A549 (cell line): ENCODE results near the gene SLC7A11. TPM values are rescaled to one million over a fixed set of nuclear protein-coding genes. Genes with fewer than 3 reads are reported as not detected.

ENCODE experiments used
- ATAC-seq, 2 experiments: fragments of 200-7000 bp in 1 of 2; fragments of >200 bp in 1 of 2; cut with Nextera tagmentation in 1 of 2; cut with Tn5 transposase in 1 of 2; 3 replicates each; pipeline versions ENCODE4 v1.8.0 to v1.9.1; 2018 to 2020; ENCODE audit warnings: mild to moderate bottlenecking in 1 of 2, moderate library complexity in 1 of 2
- CTCF ChIA-PET: fragments of 300-600 bp; sonication (Branson Sonifier 250); formaldehyde crosslinking; extraction: SDS; loops from one replicate; lab custom pipeline; 2021; ENCODE audit warnings: antibody characterized with exemption, inconsistent platforms; lab: Yijun Ruan, JAX
- POLR2A ChIA-PET: fragments of 350-600 bp; formaldehyde crosslinking; extraction: SDS; loops from one replicate; lab custom pipeline; 2021; ENCODE audit warnings: antibody characterized with exemption, inconsistent platforms; lab: Yijun Ruan, JAX
- DNase-seq, 2 experiments: peaks; one replicate each; pipeline versions ENCODE4 v3.0.0 to v3.0.0-alpha.2; 2011 to 2016; ENCODE audit warnings: low read depth in 1 of 2, low spot score in 1 of 2
- FAIRE-seq: peaks from 2 replicates; lab custom pipeline; 2011; peaks lifted over from hg19 to GRCh38; lab: Jason Lieb, UNC
- H3K27ac ChIP-seq, 2 experiments: fragments of >200 bp; sonication (Bioruptor Twin); formaldehyde crosslinking; 3 replicates each; pipeline ENCODE4 v1.5.1; 2016 to 2017
- H3K4me1 ChIP-seq: fragments of >200 bp; sonication (Bioruptor Twin); formaldehyde crosslinking; 3 replicates; pipeline ENCODE4 v1.6.1; 2016
- H3K4me2 ChIP-seq: fragments of >200 bp; sonication (Bioruptor Twin); formaldehyde crosslinking; 3 replicates; pipeline ENCODE4 v1.6.1; 2016
- H3K4me3 ChIP-seq: fragments of >200 bp; sonication (Bioruptor Twin); formaldehyde crosslinking; 3 replicates; pipeline ENCODE4 v1.5.1; 2016
- H3K9me3 ChIP-seq: fragments of >200 bp; sonication (Bioruptor Twin); formaldehyde crosslinking; 3 replicates; pipeline ENCODE4 v1.6.1; 2016
- EHF ChIP-seq: fragments of 250-450 bp; sonication (Bioruptor Pico); IDR thresholded peaks from 2 replicates; pipeline ENCODE4 v1.5.0; 2020; ENCODE audit warnings: mild to moderate bottlenecking
- EHMT2 ChIP-seq: fragments of 200-600 bp; sonication (generic); IDR thresholded peaks from 2 replicates; pipeline ENCODE4 v1.6.1; 2016; ENCODE audit warnings: antibody characterized with exemption, low read depth, mild to moderate bottlenecking, moderate library complexity
- ESRRA ChIP-seq: fragments of 150-350 bp; IDR thresholded peaks from 2 replicates; pipeline ENCODE4 v1.6.1; 2014; ENCODE audit warnings: mild to moderate bottlenecking, low read length, borderline replicate concordance
- FOSL2 ChIP-seq, 2 experiments: fragments of 450-650 bp in 1 of 2; fragments of >200 bp in 1 of 2; sonication (Bioruptor Twin) in 1 of 2; formaldehyde crosslinking; IDR thresholded peaks; 2 replicates each; pipeline versions ENCODE4 v1.5.0 to v1.6.1; 2016 to 2020; ENCODE audit warnings: mild to moderate bottlenecking in 1 of 2, moderate library complexity in 1 of 2
- HOXA7 ChIP-seq: fragments of 250-450 bp; sonication (Bioruptor Pico); IDR thresholded peaks from 2 replicates; pipeline ENCODE4 v1.5.0; 2020; ENCODE audit warnings: mild to moderate bottlenecking, moderate library complexity
- JUN ChIP-seq, 2 experiments: fragments of >200 bp; sonication (Bioruptor Twin); formaldehyde crosslinking; IDR thresholded peaks; 2 replicates in 1 of 2; 3 replicates in 1 of 2; pipeline ENCODE4 v1.6.1; 2016 to 2017
- MAFK ChIP-seq: fragments of 450-650 bp; IDR thresholded peaks from 2 replicates; pipeline ENCODE4 v1.6.1; 2014; ENCODE audit not compliant: partially characterized antibody
- NR3C1 ChIP-seq: fragments of >200 bp; sonication (Bioruptor Twin); formaldehyde crosslinking; IDR thresholded peaks from 3 replicates; pipeline ENCODE4 v1.6.1; 2017
- POLR2AphosphoS2 ChIP-seq: conservative IDR thresholded peaks from 2 replicates; pipeline ENCODE4 v1.6.1; 2012; ENCODE audit warnings: low read length, improper control_type of control experiment, inconsistent platforms
- RAD21 ChIP-seq, 2 experiments: fragments of >200 bp in 1 of 2; sonication (Bioruptor Twin) in 1 of 2; formaldehyde crosslinking in 1 of 2; IDR thresholded peaks in 1 of 2; conservative IDR thresholded peaks in 1 of 2; 2 replicates in 1 of 2; 3 replicates in 1 of 2; pipeline ENCODE4 v1.6.1; 2012 to 2018; ENCODE audit warnings: inconsistent platforms in 1 of 2
- RCOR1 ChIP-seq: fragments of 150-350 bp; IDR thresholded peaks from 2 replicates; pipeline ENCODE4 v1.6.1; 2014; ENCODE audit warnings: antibody characterized with exemption, low read length, low read depth
- REST ChIP-seq: fragments of 200-600 bp; sonication (generic); IDR thresholded peaks from 2 replicates; pipeline ENCODE4 v1.6.1; 2016; ENCODE audit warnings: antibody characterized with exemption, mild to moderate bottlenecking, moderate library complexity
- WGBS: methylation state at CpG from one replicate; pipeline ENCODE4 v1.1.6; 2017; ENCODE audit errors: missing lambda C conversion rate; 5-methylcytosine and 5-hydroxymethylcytosine counted together
- polyA plus RNA-seq, 4 experiments: library from polyadenylated mRNA; depleted of rRNA in 3 of 4; stranded (reverse); fragments of >200 nt; fragmentation: RNase III in 1 of 4; extraction: RNeasy Plus Mini Kit Qiagen cat#74134 plus additional on column Dnase treatment in 1 of 4; gene quantifications; 2 replicates in 3 of 4; 3 replicates in 1 of 4; pipeline ENCODE4 v1.2.3, GENCODE V29; 2011 to 2017
- TF ChIP-seq, protein P1 (sequence below): fragments of 250-450 bp; sonication (Bioruptor Pico); IDR thresholded peaks from 2 replicates; pipeline ENCODE4 v1.5.0; 2020; ENCODE audit warnings: low read depth, mild to moderate bottlenecking, moderate library complexity

Gene SLC7A11
- polyA plus RNA-seq, 2 of the 4 experiments (the other 2 are of a cell fraction), result 52.4 to 161 TPM

DNA sequence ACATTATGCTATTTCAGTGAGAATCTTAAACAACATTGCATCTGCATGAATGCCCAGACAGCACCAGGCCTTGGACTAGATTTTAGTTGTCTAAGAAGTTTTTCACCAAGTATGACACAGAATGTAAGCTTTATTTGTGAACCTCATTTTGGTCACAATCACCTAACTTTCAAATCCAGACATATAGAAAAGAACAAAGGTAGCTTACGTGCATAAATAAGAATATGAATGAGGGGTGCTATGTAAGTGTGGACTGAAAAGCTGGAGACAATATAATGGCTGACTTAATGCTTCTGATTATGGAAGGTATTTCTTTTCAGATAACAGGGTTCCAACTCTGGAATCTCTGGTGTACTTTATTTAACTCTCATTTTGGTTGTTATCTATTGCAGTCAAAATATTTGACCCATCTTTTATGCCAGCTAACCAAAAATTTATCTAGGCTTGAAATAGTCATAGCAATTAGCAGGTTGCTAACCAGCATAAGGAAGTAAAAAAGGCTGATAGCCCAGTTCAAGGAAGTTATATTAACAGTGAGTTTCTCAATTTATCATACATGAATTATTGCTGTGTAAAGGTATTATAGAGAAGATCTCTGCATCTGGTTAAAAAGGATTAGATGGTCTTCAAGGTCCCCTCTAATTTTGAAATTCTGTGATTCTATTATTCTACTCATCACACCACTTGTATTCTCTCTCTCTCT, 36.5 kb downstream of the SLC7A11 start:
- no peak for DNase-seq
- CTCF ChIA-PET, result interaction anchor here (1.2 to 1.5 kb wide), 2 partner anchors 26 to 476 kb away, joined by 3 to 4 read pairs; no protein-coding TSS in a partner anchor
- H3K4me3 ChIP-seq, result no peak overlapping the region
- peak in 1 of 2 experiments; percentile 5; a peak in 1 of 6 replicates for ATAC-seq
- H3K27ac ChIP-seq, result no peak overlapping the region; a peak in 1 of 6 replicates
- peak overlapping the region; percentile 79; the same call in 2 of the 3 replicates for H3K4me2 ChIP-seq
- 88% methylated on average over 1 of the region's 1 CpG for WGBS
- peaks cover 92% of the 10 kb centered on the region for H3K4me1 ChIP-seq
- no peak for FAIRE-seq
- TF ChIP-seq EHMT2 (no peak), ESRRA (no peak), REST (no peak), HOXA7 (CRISPR knock-in tag) (0 out of 2 replicates have a peak, but pooled peaks have one; percentile 40), NR3C1 (no peak), RAD21 (conservative IDR thresholded peaks at IDR 0.05 in 1 of 2, IDR thresholded peaks at IDR 0.05 in 1 of 2) (no peak), RCOR1 (no peak)
- TF ChIP-seq, protein P1, sequence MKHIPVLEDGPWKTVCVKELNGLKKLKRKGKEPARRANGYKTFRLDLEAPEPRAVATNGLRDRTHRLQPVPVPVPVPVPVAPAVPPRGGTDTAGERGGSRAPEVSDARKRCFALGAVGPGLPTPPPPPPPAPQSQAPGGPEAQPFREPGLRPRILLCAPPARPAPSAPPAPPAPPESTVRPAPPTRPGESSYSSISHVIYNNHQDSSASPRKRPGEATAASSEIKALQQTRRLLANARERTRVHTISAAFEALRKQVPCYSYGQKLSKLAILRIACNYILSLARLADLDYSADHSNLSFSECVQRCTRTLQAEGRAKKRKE (CRISPR knock-in tag), result no peak
- no peaks in the 10 kb centered on the region for H3K9me3 ChIP-seq
- POLR2A ChIA-PET, result no interaction called here

DNA sequence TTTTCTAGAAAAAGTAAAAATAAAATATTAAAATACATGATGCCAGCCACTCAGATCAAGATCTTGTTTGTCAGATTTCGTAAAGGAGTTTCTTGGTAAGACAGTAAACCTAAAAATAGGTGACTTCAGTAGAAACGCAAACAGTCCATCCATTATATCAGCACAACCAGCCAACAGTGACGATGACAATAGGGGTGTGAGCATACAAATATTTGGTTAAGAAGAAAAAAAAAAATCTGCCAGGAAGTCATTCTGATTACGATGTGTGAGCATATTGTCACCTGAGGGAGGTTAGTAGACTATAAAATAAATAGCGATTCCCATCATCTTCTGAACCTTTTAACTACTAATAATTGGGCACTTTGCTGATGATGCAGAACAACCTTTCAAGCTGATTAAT, 37.6 kb downstream of the SLC7A11 start:
- Histone ChIP-seq H3K27ac (peak overlapping the region; percentile 8 to 36; a peak in 2 of 6 replicates), H3K4me1 (peaks cover 92% of the 10 kb centered on the region), H3K9me3 (no peaks in the 10 kb centered on the region), H3K4me2 (peak overlapping the region; percentile 79), H3K4me3 (no peak overlapping the region)
- FAIRE-seq, result no peak
- DNase-seq, result peak in 1 of 2 experiments; percentile 78
- ATAC-seq, result peak in 1 of 2 experiments; percentile 35; a peak in 3 of 6 replicates
- ChIA-PET POLR2A (no interaction called here), CTCF (interaction anchor here (1.5 kb wide), 1 partner anchor 477 kb away, joined by 3 read pairs; no protein-coding TSS in a partner anchor)
- 7% methylated on average over 5 of the region's 5 CpGs for WGBS
- TF ChIP-seq FOSL2 (IDR thresholded peaks at IDR 0.05), result no peak
- TF ChIP-seq FOSL2 (CRISPR knock-in tag; IDR thresholded peaks at IDR 0.05), result peak; percentile 4; the same call in 1 of the 2 replicates
- TF ChIP-seq JUN (IDR thresholded peaks at IDR 0.05), result no peak
- peak; percentile 10 for TF ChIP-seq MAFK

DNA sequence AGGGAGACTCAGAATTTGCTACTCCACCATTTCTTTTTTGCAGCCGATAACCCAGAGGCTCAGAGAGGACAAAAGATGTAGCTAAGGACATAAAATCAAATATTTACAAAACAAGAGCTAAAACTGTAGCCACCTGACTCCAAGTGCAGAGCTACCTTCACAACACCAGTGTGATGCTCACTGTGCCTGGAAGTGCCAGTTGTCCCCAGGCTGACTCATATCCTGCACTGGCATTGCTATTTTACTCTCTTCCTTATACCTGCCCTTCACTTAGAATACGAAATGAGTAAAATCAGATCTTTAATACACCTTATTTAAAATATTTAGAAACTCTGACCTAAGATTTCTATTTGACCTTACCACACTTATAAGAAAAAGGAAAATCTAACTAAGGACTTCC, 39.5 kb downstream of the SLC7A11 start:
- CTCF ChIA-PET, result no interaction called here
- Histone ChIP-seq H3K27ac (peak overlapping the region; percentile 21 to 57; a peak in 3 of 6 replicates), H3K9me3 (no peaks in the 10 kb centered on the region), H3K4me3 (0 out of 3 replicates have a peak overlapping the region, but pooled peaks have one; percentile 5), H3K4me2 (peak overlapping the region; percentile 79), H3K4me1 (peaks cover 89% of the 10 kb centered on the region)
- ATAC-seq (peak; percentile 32 to 41; a peak in 4 of 6 replicates), FAIRE-seq (no peak), DNase-seq (peak in 1 of 2 experiments; percentile 49)
- TF ChIP-seq POLR2AphosphoS2 (peak; percentile 89; the same call in 1 of the 2 replicates), EHF (no peak), FOSL2 (IDR thresholded peaks at IDR 0.05) (no peak), FOSL2 (CRISPR knock-in tag; IDR thresholded peaks at IDR 0.05) (peak; percentile 34; the same call in 1 of the 2 replicates)
- TF ChIP-seq, all 56 proteins: peak for 2
- 74% methylated on average over 2 of the region's 2 CpGs for WGBS
- POLR2A ChIA-PET, result no interaction called here
